Testis (tissue), 2 donors: Measurements from ENCODE around the gene CNGA3.
"Not testable (repeated sequence)": the region's sequence is repeated elsewhere in the genome, so short reads cannot be mapped to it uniquely, and the experiment has no call there.

Experiments
- CTCF ChIP-seq, 3 experiments: fragments of 450-650 bp in 2 of 3; fragments of 200-600 bp in 1 of 3; sonication (generic) in 1 of 3; IDR thresholded peaks; one replicate each; pipeline ENCODE4 v1.5.1; 2016 to 2019; ENCODE audit warnings: antibody characterized with exemption in 3 of 3, mild to moderate bottlenecking in 2 of 3, moderate library complexity in 1 of 3
- POLR2A ChIP-seq: fragments of 450-650 bp; IDR thresholded peaks from one replicate; pipeline ENCODE4 v1.6.1; 2017; ENCODE audit warnings: antibody characterized with exemption, mild to moderate bottlenecking, moderate library complexity

DNA sequence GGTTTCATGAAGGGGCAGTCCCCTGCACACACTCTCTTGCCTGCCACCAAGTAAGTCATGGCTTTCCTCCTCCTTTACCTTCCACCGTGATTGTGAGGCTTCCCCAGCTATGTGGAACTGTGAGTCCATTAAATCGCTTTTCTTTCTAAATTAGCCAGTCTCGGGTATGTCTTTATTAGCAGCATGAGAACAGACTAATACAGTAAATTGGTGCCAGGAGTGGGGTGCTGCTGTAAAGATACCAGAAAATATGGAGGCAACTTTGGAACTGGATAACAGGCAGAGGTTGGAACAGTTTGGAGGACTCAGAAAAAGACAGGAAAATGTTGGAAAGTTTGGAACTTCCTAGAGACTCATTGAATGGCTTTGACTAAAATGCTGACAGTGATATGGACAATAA is 26.1 kb upstream of the CNGA3 start:
- not testable (repeated sequence) for TF ChIP-seq CTCF (IDR thresholded peaks at IDR 0.05); POLR2A
